SJCRH30 (cell line): ENCODE results near the gene ZNRF2. TPM values are rescaled to one million over a fixed set of nuclear protein-coding genes. Genes with fewer than 3 reads are reported as not detected.
"Not testable (repeated sequence)": the region's sequence is repeated elsewhere in the genome, so short reads cannot be mapped to it uniquely, and the experiment has no call there.

Experiments
- DNase-seq, 2 experiments: peaks; one replicate each; pipeline ENCODE4 v3.0.0-alpha.2; 2015 to 2020
- H3K27ac ChIP-seq: fragments of 250-450 bp; sonication (Bioruptor Pico); 2 replicates; pipeline ENCODE4 v1.5.1; 2020; ENCODE audit warnings: mild to moderate bottlenecking, moderate library complexity
- H3K27me3 ChIP-seq: fragments of 250-450 bp; sonication (Bioruptor Pico); 2 replicates; pipeline ENCODE4 v1.5.1; 2020; ENCODE audit warnings: mild to moderate bottlenecking, moderate library complexity
- H3K36me3 ChIP-seq: fragments of 250-450 bp; sonication (Bioruptor Pico); 2 replicates; pipeline ENCODE4 v1.5.1; 2020; ENCODE audit warnings: mild to moderate bottlenecking, moderate library complexity
- H3K4me1 ChIP-seq: fragments of 250-450 bp; sonication (Bioruptor Pico); 2 replicates; pipeline ENCODE4 v1.5.1; 2020; ENCODE audit warnings: mild to moderate bottlenecking, moderate library complexity
- H3K4me3 ChIP-seq: fragments of 250-450 bp; sonication (Bioruptor Pico); 2 replicates; pipeline ENCODE4 v1.5.1; 2020; ENCODE audit warnings: mild to moderate bottlenecking, moderate library complexity
- H3K9me3 ChIP-seq: fragments of 250-450 bp; sonication (Bioruptor Pico); replicated peaks from 2 replicates; pipeline ENCODE4 v1.5.1; 2020; ENCODE audit warnings: mild to moderate bottlenecking, moderate library complexity
- total RNA-seq: library from RNA; depleted of rRNA; stranded (reverse); fragments of >200 nt; shearing (Covaris generic); gene quantifications from 2 replicates; pipeline ENCODE4 v1.2.3, GENCODE V29; 2014

Gene ZNRF2
- total RNA-seq, 1 experiment from 2014 or later: 35.2 TPM

DNA sequence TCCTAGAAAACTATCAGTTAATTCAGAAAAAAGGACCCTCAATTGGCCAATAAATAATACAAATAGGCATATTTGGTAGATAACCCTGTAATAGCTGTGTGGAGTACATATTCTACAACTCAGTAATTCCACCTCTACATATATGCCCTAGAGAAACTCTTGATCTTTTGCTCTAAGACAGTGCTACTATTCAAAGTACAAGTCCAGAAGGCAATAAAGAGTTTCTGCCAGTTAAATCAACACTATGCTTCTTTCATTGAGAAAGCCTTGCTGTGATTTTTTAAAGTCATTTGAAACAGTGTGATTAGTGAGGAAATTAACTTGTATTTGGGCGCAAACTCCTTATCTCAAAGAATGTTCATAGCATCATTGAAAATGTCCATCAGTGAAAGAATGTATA, 75.6 kb downstream of the ZNRF2 start:
- no peak for DNase-seq

DNA sequence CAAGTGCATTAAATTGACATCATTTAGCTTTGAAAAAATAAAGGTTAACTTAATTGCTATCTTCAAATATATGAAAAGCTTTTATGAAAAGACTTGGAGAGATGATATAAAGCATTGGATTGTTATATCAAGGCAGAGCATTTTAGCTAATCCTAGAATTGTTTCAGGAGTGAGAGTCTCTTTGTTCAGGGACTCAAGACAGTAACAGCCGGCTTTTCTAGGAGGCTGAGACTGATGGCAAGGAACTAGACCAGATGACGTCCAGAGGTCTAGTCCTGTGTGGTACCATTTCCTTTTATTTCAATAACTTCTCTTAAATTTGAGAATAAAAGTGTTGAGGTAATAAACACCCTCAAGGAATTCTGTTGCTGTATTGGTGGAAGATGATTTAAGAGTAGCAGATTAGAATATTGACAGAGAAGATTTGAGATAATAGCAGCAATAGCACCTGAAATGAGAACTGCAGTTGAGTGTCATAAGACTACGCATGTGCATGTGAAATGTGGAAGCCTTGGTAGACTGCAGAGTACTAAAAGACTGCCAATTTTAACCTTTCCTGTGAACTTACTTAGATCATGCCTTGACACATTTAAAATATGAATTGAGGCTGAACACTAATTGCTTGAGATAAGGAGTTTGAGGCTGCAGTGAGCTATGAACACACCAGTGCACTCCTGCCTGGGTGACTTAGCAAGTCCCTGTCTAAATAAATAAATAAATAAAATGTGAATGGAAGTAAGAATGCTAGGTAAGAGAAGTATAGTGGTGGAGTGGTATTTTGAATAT, 79.6 kb downstream of the ZNRF2 start:
- H3K4me3 ChIP-seq: no peak overlapping the region
- peaks cover 22% of the 10 kb centered on the region for H3K36me3 ChIP-seq
- H3K9me3 ChIP-seq: no peaks in the 10 kb centered on the region
- H3K27me3 ChIP-seq: no peaks in the 10 kb centered on the region
- peaks cover 32% of the 10 kb centered on the region for H3K4me1 ChIP-seq
- H3K27ac ChIP-seq: no peak overlapping the region
- no peak for DNase-seq

More for the DNA sequence above, 75.6 kb downstream of the ZNRF2 start:
- Histone ChIP-seq H3K9me3 (no peaks in the 10 kb centered on the region), H3K27ac (no peak overlapping the region), H3K27me3 (no peaks in the 10 kb centered on the region), H3K4me3 (no peak overlapping the region), H3K36me3 (peaks cover 26% of the 10 kb centered on the region), H3K4me1 (no peaks in the 10 kb centered on the region)

DNA sequence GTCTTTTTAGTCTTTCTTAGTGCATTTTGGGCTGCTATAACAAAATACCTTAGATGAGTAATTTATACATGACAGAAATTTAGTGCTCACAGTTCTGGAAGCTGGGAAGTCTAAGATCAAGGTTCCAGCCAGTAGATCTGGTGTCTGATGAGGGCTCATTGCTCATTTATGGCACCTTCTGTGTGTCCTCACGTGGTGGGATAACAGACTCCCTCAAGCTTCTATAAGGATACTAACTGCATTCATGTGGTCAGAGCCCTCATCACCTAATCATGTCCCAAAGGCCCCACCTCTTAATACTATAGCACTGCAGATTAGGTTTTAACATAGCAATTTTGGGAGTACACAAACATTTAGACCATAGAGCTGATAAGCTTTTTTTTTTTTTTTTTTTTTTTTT, 80.4 kb downstream of the ZNRF2 start:
- Histone ChIP-seq H3K4me3 (no peak overlapping the region), H3K27me3 (no peaks in the 10 kb centered on the region), H3K9me3 (no peaks in the 10 kb centered on the region), H3K36me3 (peaks cover 18% of the 10 kb centered on the region), H3K27ac (no peak overlapping the region), H3K4me1 (peaks cover 38% of the 10 kb centered on the region)
- DNase-seq: no peak

DNA sequence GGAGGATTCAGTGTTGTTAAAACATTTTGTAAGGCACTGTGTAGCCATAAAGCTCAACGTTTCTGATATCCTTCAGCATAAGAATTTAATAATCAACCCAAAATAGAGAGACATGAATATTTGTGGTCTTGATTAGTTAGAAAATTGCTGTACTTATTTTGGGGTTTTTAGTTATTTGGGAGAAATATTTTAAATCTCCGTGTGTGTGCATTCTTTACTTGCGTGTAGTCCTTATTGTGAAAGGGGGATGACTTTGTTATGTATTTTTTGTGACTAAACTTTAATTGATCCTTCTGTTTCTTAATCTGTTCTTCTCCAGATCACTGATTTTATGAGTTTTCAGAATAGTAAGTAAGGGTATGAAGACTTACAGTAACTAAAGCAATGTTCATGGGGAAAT, 81.2 kb downstream of the ZNRF2 start:
- Histone ChIP-seq H3K36me3 (peaks cover 18% of the 10 kb centered on the region), H3K4me3 (no peak overlapping the region), H3K27me3 (no peaks in the 10 kb centered on the region), H3K4me1 (peaks cover 38% of the 10 kb centered on the region), H3K27ac (no peak overlapping the region; the same call in 1 of the 2 replicates), H3K9me3 (no peaks in the 10 kb centered on the region)
- DNase-seq: no peak

DNA sequence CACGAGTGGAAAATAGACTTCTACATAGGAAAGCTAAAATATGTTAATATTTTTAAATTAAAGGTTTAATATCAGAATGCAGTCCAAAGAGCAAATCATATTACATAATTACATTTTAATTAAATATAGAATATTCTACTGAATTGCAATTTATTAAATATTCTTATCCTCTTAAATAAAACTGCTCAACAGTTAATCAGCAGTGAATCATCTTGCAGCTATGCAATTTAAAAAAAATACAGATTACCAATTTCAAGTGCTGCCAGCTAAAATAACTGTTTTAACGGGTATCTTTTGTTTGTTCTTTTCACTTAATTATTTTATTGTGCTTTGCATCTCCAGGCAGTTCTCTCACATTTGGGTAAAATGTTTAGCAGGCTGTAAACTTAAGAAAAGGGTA, 82.2 kb downstream of the ZNRF2 start:
- H3K4me3 ChIP-seq: no peak overlapping the region
- H3K36me3 ChIP-seq: peaks cover 18% of the 10 kb centered on the region
- no peaks in the 10 kb centered on the region for H3K27me3 ChIP-seq
- no peak for DNase-seq
- H3K4me1 ChIP-seq: peaks cover 38% of the 10 kb centered on the region
- peak overlapping the region; percentile 76 for H3K27ac ChIP-seq
- no peaks in the 10 kb centered on the region for H3K9me3 ChIP-seq

DNA sequence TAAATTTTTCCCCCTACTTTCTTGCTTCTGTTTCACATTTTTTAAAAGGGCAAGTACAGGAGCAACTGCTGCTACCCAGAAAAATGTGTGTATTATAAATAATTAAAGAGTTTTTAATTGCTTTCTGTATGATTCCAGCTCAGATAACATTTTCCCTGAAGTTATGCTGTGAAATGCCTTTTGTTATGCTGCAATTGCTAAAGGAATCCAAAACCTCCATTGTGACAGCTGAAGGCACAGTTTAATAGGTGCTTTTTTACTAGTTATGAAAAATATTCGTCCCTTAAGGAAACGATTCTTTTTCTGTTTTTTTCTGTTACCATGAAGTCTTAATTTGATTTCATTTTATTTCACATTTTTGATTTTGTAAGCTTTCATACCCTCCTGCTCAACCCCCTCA, 83.2 kb downstream of the ZNRF2 start:
- Histone ChIP-seq H3K9me3 (no peaks in the 10 kb centered on the region), H3K27ac (peak overlapping the region; percentile 76), H3K4me3 (peak overlapping the region; percentile 4), H3K27me3 (no peaks in the 10 kb centered on the region), H3K36me3 (peaks cover 18% of the 10 kb centered on the region), H3K4me1 (peaks cover 38% of the 10 kb centered on the region)
- DNase-seq: peak; percentile 18 to 86

DNA sequence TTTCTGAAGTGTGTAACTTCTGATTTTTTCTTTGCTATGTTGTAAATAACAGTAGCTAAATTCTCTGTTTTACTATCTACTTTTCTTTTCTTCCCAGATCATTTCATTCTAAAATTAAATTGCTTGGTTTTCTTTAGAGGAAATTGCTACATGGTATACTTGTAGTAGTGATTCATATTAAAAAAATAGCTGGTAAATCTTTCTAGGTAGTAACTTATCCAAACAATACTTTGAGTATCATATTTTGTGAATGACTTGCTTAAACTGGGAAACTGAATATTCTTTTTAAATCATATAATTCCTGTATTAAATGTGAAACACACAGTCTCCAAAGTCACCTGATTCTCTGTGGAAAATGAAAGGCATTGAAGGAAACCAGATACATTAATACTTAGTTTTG, 85.5 kb downstream of the ZNRF2 start:
- H3K4me3 ChIP-seq: no peak overlapping the region
- no peak overlapping the region for H3K27ac ChIP-seq
- H3K9me3 ChIP-seq: no peaks in the 10 kb centered on the region
- no peak for DNase-seq
- H3K27me3 ChIP-seq: no peaks in the 10 kb centered on the region
- H3K36me3 ChIP-seq: peaks cover 18% of the 10 kb centered on the region
- peaks cover 38% of the 10 kb centered on the region for H3K4me1 ChIP-seq

DNA sequence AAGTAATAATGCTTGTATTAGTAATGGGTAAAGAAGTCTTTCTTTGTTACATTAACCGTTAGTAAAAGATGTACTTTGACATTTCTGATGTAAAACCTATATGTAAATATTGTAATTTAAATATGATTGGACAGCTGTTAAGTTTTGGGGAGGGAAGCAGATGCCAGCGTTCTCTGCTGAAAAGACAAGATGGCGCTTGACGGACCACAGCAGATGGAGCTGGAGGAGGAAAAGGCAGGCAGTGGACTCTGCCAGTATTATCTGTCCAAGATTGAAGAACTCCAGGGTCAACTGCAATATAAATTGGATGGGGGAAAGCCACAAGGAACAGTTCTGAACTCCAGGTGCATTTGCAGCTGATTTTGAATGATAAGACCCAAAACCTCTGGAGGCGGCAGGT, 86.9 kb downstream of the ZNRF2 start:
- Histone ChIP-seq H3K4me3 (no peak overlapping the region), H3K36me3 (peaks cover 8% of the 10 kb centered on the region), H3K4me1 (peaks cover 31% of the 10 kb centered on the region), H3K27ac (no peak overlapping the region), H3K27me3 (no peaks in the 10 kb centered on the region), H3K9me3 (no peaks in the 10 kb centered on the region)
- peak; percentile 73 to 76 for DNase-seq

DNA sequence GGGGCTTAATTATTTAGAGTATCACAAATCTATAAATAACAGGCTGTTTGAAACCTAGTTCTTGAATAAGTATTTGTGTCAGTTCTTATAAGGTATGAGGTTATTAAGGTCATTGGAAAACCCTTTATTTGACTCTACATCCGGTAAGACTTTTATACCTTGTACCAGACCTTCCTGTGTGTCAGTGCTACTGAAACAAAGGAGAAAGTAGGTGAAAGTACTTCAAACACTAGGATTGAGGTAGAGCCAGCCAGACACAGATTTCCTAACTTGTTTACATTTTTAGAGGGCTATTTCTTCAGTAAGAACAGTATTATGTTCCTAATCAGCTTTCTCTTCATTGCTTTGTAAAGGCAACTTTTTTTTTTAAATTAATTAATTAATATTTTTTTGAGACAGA, 93.9 kb downstream of the ZNRF2 start:
- H3K4me1 ChIP-seq: peaks cover 6% of the 10 kb centered on the region
- no peak for DNase-seq
- no peaks in the 10 kb centered on the region for H3K36me3 ChIP-seq
- no peaks in the 10 kb centered on the region for H3K27me3 ChIP-seq
- H3K9me3 ChIP-seq: peaks cover 12% of the 10 kb centered on the region; the same call in 1 of the 2 replicates
- H3K27ac ChIP-seq: no peak overlapping the region
- H3K4me3 ChIP-seq: no peak overlapping the region

DNA sequence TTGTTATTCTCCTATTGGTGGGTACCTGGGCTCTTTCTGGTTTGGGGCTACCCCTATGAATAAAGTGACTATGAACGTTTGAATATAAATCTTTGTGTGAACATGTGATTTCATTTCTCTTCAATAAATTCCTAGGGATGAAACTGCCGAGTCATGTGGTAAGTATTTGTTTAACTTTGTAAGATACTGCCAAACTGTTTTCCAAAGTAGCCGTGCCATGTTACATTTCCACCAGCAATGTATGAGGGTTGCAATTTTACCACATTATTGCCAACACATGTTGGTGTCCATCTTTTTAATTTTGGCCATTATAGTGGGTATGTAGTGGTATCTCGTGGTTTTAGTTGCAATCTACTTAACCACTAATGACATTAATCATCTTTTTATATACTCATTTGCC, 94.7 kb downstream of the ZNRF2 start:
- H3K4me1 ChIP-seq: peaks cover 6% of the 10 kb centered on the region
- peaks cover 14% of the 10 kb centered on the region for H3K9me3 ChIP-seq
- DNase-seq: peak in 1 of 2 experiments; percentile 41
- no peak overlapping the region for H3K27ac ChIP-seq
- H3K4me3 ChIP-seq: no peak overlapping the region
- no peaks in the 10 kb centered on the region for H3K36me3 ChIP-seq
- H3K27me3 ChIP-seq: no peaks in the 10 kb centered on the region

DNA sequence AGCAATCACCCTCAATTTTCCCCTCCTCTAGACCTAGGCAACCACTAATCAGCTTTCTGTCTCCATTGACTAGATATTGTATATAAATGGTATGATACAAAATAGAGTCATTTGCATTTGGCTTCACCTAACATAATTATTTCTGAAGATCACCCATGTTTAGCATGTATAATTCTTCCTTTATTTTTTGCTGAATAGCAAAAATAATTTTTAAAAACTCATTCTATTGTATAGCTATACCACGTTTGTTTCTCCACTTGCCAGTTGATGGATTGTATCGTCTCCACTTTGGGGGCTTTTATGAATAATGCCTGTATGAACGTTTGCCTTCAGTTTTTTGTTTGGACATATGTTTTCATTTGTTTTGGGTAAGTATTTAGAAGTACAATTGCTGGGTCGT, 95.3 kb downstream of the ZNRF2 start:
- no peaks in the 10 kb centered on the region for H3K27me3 ChIP-seq
- no peak overlapping the region for H3K4me3 ChIP-seq
- peaks cover 14% of the 10 kb centered on the region for H3K9me3 ChIP-seq
- H3K36me3 ChIP-seq: no peaks in the 10 kb centered on the region
- peaks cover 6% of the 10 kb centered on the region for H3K4me1 ChIP-seq
- no peak for DNase-seq
- H3K27ac ChIP-seq: no peak overlapping the region

DNA sequence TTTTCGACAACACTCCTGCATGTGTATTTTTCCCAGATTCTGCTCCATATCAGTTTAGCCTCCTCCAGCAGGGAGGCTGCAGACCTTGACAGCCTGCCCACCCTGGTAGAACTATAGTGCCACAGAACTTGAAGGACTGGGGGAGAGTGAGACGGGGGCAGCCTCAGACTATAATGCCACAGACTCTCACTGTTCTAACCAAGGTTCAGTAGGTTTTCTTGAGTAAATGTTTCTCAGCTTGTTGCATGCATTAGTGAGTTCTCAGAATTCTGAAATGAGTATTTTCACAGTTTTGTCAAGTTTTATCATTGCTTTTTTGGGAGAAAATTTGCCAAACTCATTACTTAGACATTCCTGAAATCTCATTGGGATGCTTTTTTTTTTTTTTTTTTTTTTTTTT, 95.9 kb downstream of the ZNRF2 start:
- Histone ChIP-seq H3K4me1 (peaks cover 6% of the 10 kb centered on the region), H3K36me3 (no peaks in the 10 kb centered on the region), H3K27ac (no peak overlapping the region), H3K9me3 (peaks cover 14% of the 10 kb centered on the region), H3K27me3 (no peaks in the 10 kb centered on the region), H3K4me3 (no peak overlapping the region)
- no peak for DNase-seq

DNA sequence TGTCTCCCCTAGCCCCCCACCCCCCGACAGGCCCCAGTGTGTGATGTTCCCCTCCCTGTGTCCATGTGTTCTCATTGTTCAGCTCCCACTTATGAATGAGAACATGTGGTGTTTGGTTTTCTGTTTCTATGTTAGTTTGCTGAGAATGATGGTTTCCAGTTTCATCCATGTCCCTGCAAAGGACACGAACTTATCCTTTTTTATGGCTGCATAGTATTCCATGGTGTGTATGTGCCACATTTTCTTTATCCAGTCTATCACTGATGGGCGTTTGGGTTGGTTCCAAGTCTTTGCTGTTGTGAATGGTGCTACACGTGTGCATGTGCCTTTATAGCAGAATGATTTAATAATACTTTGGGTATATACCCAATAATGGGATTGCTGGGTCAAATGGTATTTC, 96.4 kb downstream of the ZNRF2 start:
- H3K9me3 ChIP-seq: peaks cover 14% of the 10 kb centered on the region
- H3K27ac ChIP-seq, H3K27me3 ChIP-seq, DNase-seq, H3K36me3 ChIP-seq, H3K4me3 ChIP-seq, H3K4me1 ChIP-seq: not testable (repeated sequence)

DNA sequence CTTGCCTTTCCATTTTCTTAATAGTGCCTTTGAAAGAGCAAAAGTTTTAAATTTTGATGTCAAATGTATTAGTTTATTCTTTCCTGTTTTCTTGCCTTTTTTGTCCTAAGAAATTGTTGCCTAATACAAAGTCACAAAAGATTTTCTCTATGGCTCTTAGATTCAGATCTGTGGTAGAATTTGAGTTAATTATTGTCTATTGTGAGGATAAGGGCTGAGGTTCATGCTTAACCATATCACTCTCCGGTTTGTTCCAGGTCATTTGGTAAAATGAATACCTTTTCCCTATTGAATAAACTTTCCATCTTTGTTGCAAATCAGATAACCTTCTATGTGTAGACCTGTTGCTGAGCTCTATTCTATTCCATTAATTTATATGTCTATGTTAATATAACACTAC, 98.2 kb downstream of the ZNRF2 start:
- H3K27me3 ChIP-seq: no peaks in the 10 kb centered on the region
- H3K27ac ChIP-seq: no peak overlapping the region
- no peak overlapping the region for H3K4me3 ChIP-seq
- peaks cover 6% of the 10 kb centered on the region for H3K4me1 ChIP-seq
- H3K36me3 ChIP-seq: no peaks in the 10 kb centered on the region
- H3K9me3 ChIP-seq: peaks cover 14% of the 10 kb centered on the region
- no peak for DNase-seq

DNA sequence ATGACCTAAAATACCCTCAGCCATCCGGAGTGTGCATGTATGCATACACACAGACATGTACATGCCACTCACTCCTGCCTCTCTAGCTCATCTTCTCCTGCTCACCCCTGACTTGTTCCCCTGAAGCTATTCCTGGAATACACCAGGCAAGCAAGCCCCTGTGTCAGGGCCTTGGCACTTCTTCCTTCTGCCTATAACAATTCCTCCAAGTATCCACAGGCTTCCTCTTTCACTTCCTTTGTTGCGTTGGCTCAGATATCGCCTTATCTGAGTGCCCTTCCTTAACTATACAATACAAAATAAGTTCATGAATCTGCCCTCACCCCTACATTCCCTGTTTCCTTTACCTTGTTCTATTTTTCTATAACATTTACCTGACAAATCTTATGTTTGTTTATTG, 105.4 kb downstream of the ZNRF2 start:
- DNase-seq: no peak
- H3K4me3 ChIP-seq: no peak overlapping the region
- H3K27me3 ChIP-seq: no peaks in the 10 kb centered on the region
- H3K36me3 ChIP-seq: peaks cover 8% of the 10 kb centered on the region; the same call in 1 of the 2 replicates
- no peak overlapping the region for H3K27ac ChIP-seq
- H3K4me1 ChIP-seq: no peaks in the 10 kb centered on the region
- H3K9me3 ChIP-seq: no peaks in the 10 kb centered on the region
